MM.1S (cell line): ENCODE results near the gene LIG3.
A peak's percentile ranks its signal among the peaks of the same experiment; 100 is the strongest.

Source experiments
- DNase-seq: peaks from one replicate; pipeline ENCODE4 v3.0.0-alpha.2; 2015
- H2AFZ ChIP-seq: fragments of 300-600 bp; sonication (generic); 2 replicates; pipeline ENCODE4 v1.6.0; 2016; ENCODE audit warnings: antibody characterized with exemption, low read length
- H3F3A ChIP-seq: fragments of 300-600 bp; sonication (generic); 2 replicates; pipeline ENCODE4 v1.6.1; 2016; ENCODE audit warnings: mild to moderate bottlenecking, antibody characterized with exemption, low read length, moderate library complexity, mixed read lengths; ENCODE audit not compliant: insufficient read depth
- H3K27ac ChIP-seq: fragments of 300-600 bp; sonication (generic); 2 replicates; pipeline ENCODE4 v1.5.1; 2016; ENCODE audit warnings: mild to moderate bottlenecking, low read length
- H3K27me3 ChIP-seq: fragments of 300-600 bp; sonication (generic); replicated peaks from 2 replicates; pipeline ENCODE4 v1.6.0; 2016; ENCODE audit warnings: low read length; ENCODE audit not compliant: insufficient read depth
- H3K36me3 ChIP-seq: fragments of 300-600 bp; sonication (generic); replicated peaks from 2 replicates; pipeline ENCODE4 v1.6.1; 2016; ENCODE audit warnings: mild to moderate bottlenecking, low read length, mixed read lengths; ENCODE audit not compliant: insufficient read depth
- H3K4me1 ChIP-seq: fragments of 300-600 bp; sonication (generic); 2 replicates; pipeline ENCODE4 v1.6.1; 2016; ENCODE audit warnings: low read length, mixed read lengths
- H3K4me2 ChIP-seq: fragments of 300-600 bp; sonication (generic); 2 replicates; pipeline ENCODE4 v1.6.0; 2016; ENCODE audit warnings: low read depth, low read length
- H3K4me3 ChIP-seq: fragments of 300-600 bp; sonication (generic); 2 replicates; pipeline ENCODE4 v1.5.1; 2016; ENCODE audit warnings: low read length, mixed read lengths
- H3K79me2 ChIP-seq: fragments of 300-600 bp; sonication (generic); 2 replicates; pipeline ENCODE4 v1.6.1; 2016; ENCODE audit warnings: mixed run types, low read length, mixed read lengths
- H3K9ac ChIP-seq: fragments of 300-600 bp; sonication (generic); 2 replicates; pipeline ENCODE4 v1.6.1; 2016; ENCODE audit warnings: low read length, mixed read lengths
- H3K9me2 ChIP-seq: fragments of 300-600 bp; sonication (generic); replicated peaks from 2 replicates; pipeline ENCODE4 v1.6.1; 2016; ENCODE audit warnings: mild to moderate bottlenecking, low read length, mixed read lengths; ENCODE audit not compliant: insufficient read depth
- H3K9me3 ChIP-seq: fragments of 300-600 bp; sonication (generic); replicated peaks from 2 replicates; pipeline ENCODE4 v1.6.1; 2016; ENCODE audit warnings: mild to moderate bottlenecking, low read length, mixed read lengths; ENCODE audit not compliant: insufficient read depth
- H4K20me1 ChIP-seq: fragments of 300-600 bp; sonication (generic); 2 replicates; pipeline ENCODE4 v1.6.1; 2016; ENCODE audit warnings: mild to moderate bottlenecking, low read length, moderate library complexity, mixed read lengths; ENCODE audit not compliant: insufficient read depth
- CTCF ChIP-seq: fragments of 300-600 bp; sonication (generic); IDR thresholded peaks from 2 replicates; pipeline ENCODE4 v1.5.1; 2016; ENCODE audit warnings: antibody characterized with exemption, low read length, mixed read lengths
- EZH2 ChIP-seq: fragments of 300-600 bp; sonication (generic); optimal IDR thresholded peaks from 2 replicates; pipeline ENCODE3; 2017; ENCODE audit warnings: low read depth, mild to moderate bottlenecking, antibody characterized with exemption, low read length, mixed read lengths
- EZH2phosphoT487 ChIP-seq: fragments of 300-600 bp; sonication (generic); IDR thresholded peaks from 2 replicates; pipeline ENCODE4 v1.6.1; 2018; ENCODE audit warnings: antibody characterized with exemption, low read length

LIG3 gene

GRCh38 chr17:35051183-35051578 is 70.9 kb downstream of the LIG3 start:
- peaks cover 35% of the 10 kb centered on the region for H3K79me2 ChIP-seq
- H3K36me3 ChIP-seq, result no peaks in the 10 kb centered on the region
- peak overlapping the region; percentile 24 for H3K4me3 ChIP-seq
- peak overlapping the region; percentile 24; the same call in 1 of the 2 replicates for H2AFZ ChIP-seq
- H3K9me2 ChIP-seq, result no peaks in the 10 kb centered on the region
- no peaks in the 10 kb centered on the region for H3K27me3 ChIP-seq
- peaks cover 31% of the 10 kb centered on the region for H3F3A ChIP-seq
- H3K27ac ChIP-seq, result peak overlapping the region; percentile 74
- TF ChIP-seq CTCF, result no peak
- no peak for TF ChIP-seq EZH2
- TF ChIP-seq EZH2phosphoT487, result no peak
- H3K9ac ChIP-seq, result peak overlapping the region; percentile 16; the same call in 1 of the 2 replicates
- H3K4me2 ChIP-seq, result peak overlapping the region; percentile 64
- H4K20me1 ChIP-seq, result no peaks in the 10 kb centered on the region
- H3K4me1 ChIP-seq, result peaks cover 37% of the 10 kb centered on the region
- H3K9me3 ChIP-seq, result no peaks in the 10 kb centered on the region
- peak; percentile 78 for DNase-seq

- Histone ChIP-seq H3K27ac (peak overlapping the region; percentile 74), H3K9ac (peak overlapping the region; percentile 16; the same call in 1 of the 2 replicates), H3K4me2 (peak overlapping the region; percentile 64)
Measured at GRCh38 chr17:35051579-35052240, 71.4 kb downstream of the LIG3 start.

DNA sequence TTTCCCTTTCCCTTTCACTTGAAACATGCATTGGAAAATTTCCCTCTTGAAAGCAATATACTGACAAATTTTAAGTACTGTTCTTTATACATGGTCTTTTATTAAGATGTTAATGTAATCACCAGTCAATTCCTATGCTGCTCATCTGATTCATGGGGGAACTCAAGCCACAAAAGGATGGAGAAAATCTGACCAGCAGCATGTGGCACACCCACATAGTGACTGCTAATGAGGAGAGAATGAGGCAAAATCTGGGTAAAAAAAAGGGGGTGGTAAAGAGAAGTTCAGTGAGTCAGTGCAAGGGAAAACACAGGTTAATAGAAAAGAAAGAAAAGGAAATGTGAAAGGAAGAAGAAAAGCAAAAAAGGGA is 71.9 kb downstream of the LIG3 start:
- Histone ChIP-seq H3K27me3 (no peaks in the 10 kb centered on the region), H3K79me2 (peaks cover 36% of the 10 kb centered on the region), H3K9ac (no peak overlapping the region), H4K20me1 (no peaks in the 10 kb centered on the region), H3K4me2 (peak overlapping the region; percentile 64; the same call in 1 of the 2 replicates), H3K36me3 (no peaks in the 10 kb centered on the region), H2AFZ (no peak overlapping the region), H3K4me3 (no peak overlapping the region), H3K9me3 (no peaks in the 10 kb centered on the region), H3K4me1 (peaks cover 32% of the 10 kb centered on the region), H3K9me2 (no peaks in the 10 kb centered on the region), H3F3A (peaks cover 20% of the 10 kb centered on the region), H3K27ac (peak overlapping the region; percentile 74; the same call in 1 of the 2 replicates)
- TF ChIP-seq EZH2, result no peak
- TF ChIP-seq CTCF, result no peak
- TF ChIP-seq EZH2phosphoT487, result no peak
- no peak for DNase-seq

More at GRCh38 chr17:35051579-35052240, 71.4 kb downstream of the LIG3 start:
- peaks cover 37% of the 10 kb centered on the region for H3K4me1 ChIP-seq
- H3K4me3 ChIP-seq, result peak overlapping the region; percentile 24
- TF ChIP-seq EZH2phosphoT487 (no peak), EZH2 (no peak), CTCF (no peak)
- H3K79me2 ChIP-seq, result peaks cover 35% of the 10 kb centered on the region
- peak; percentile 33 for DNase-seq
- H4K20me1 ChIP-seq, result no peaks in the 10 kb centered on the region
- H3K9me3 ChIP-seq, result no peaks in the 10 kb centered on the region
- no peaks in the 10 kb centered on the region for H3K36me3 ChIP-seq
- H2AFZ ChIP-seq, result peak overlapping the region; percentile 24; the same call in 1 of the 2 replicates
- no peaks in the 10 kb centered on the region for H3K9me2 ChIP-seq
- H3F3A ChIP-seq, result peaks cover 26% of the 10 kb centered on the region
- no peaks in the 10 kb centered on the region for H3K27me3 ChIP-seq
